ENCODE measurements around the gene NRF1. TPM values are rescaled to one million over a fixed set of nuclear protein-coding genes. Genes with fewer than 3 reads are reported as not detected.
"Not testable (repeated sequence)": the region's sequence is repeated elsewhere in the genome, so short reads cannot be mapped to it uniquely, and the experiment has no call there.

NRF1 gene
- total RNA-seq, 4 donors from 2014 or later = 16.9 to 37.1 (median 27.0) TPM

DNA sequence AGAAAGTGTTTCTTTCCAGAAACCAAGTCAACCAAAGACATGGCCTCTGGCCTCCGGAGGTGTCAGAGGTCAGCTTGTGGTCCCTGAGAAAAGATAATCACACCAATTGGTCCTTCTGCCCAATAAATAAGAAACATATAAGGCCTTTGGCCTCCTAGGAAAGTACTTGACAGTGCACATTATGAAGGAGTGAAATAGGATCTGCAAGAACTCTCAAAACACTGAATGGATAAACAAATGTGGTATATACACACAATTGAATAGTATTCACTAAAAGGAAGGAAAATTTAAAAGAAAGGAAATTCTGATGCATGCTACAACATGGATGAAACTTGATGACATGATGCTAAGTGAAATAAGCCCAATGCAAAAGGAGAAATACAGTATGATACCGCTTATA lies 35.4 kb upstream of the NRF1 start:
- intact Hi-C loops (cut with DNase I) = no loop called here
- no peak overlapping the region for H3K27ac ChIP-seq
- WGBS, 2 donors = 88 to 94% methylated on average over 2 of the region's 2 CpGs
- no peak overlapping the region for H3K4me3 ChIP-seq (replicated peaks in 1 of 3)
- no peak for TF ChIP-seq POLR2A (IDR thresholded peaks at IDR 0.05)
- TF ChIP-seq CTCF (IDR thresholded peaks at IDR 0.05) = no peak
- H3K9me3 ChIP-seq = no peaks in the 10 kb centered on the region
- H3K36me3 ChIP-seq = no peaks in the 10 kb centered on the region
- DNase-seq = no peak
- H3K4me1 ChIP-seq = no peaks in the 10 kb centered on the region
- H3K27me3 ChIP-seq = no peaks in the 10 kb centered on the region

GRCh38 chr7:129578829-129579228 lies 32.7 kb upstream of the NRF1 start:
- WGBS, 2 donors = 94 to 96% methylated on average over 8 to 10 of the region's 12 CpGs

DNA sequence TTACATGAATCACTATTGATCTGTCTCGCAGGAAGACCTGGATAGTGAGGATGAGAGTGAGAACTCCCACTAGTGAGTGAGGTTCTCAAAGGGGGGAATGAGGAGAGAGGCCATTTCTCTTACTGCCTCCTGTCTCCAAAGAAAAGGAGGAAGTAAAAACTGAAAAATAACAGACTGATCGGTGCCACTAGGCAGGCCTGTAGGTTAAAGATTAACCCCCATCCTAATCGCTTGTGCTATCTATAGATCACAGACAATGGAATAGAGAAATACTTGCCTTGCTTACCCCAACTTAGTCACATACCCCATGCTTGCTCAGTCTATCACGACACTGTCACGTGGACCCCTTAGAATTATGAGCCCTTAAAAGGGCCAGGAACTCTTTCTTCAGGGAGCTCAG lies 25.3 kb upstream of the NRF1 start:
- H3K4me3 ChIP-seq (replicated peaks in 1 of 3); H3K36me3 ChIP-seq; H3K4me1 ChIP-seq; DNase-seq; H3K9me3 ChIP-seq; H3K27me3 ChIP-seq; H3K27ac ChIP-seq; intact Hi-C loops (cut with DNase I): not testable (repeated sequence)
- 94 to 97% methylated on average over 5 of the region's 5 CpGs for WGBS, 2 donors

More at GRCh38 chr7:129578829-129579228, 32.7 kb upstream of the NRF1 start:
- Histone ChIP-seq H3K27ac (no peak overlapping the region), H3K36me3 (no peaks in the 10 kb centered on the region), H3K27me3 (no peaks in the 10 kb centered on the region), H3K9me3 (no peaks in the 10 kb centered on the region), H3K4me1 (no peaks in the 10 kb centered on the region), H3K4me3 (replicated peaks in 1 of 3) (no peak overlapping the region)
- TF ChIP-seq POLR2A (IDR thresholded peaks at IDR 0.05) (no peak), CTCF (IDR thresholded peaks at IDR 0.05) (no peak)
- no peak for DNase-seq
- intact Hi-C loops (cut with DNase I) = no loop called here

- no peaks in the 10 kb centered on the region for H3K9me3 ChIP-seq
- H3K4me1 ChIP-seq = no peaks in the 10 kb centered on the region
- no peak for DNase-seq
- H3K27ac ChIP-seq = no peak overlapping the region
- intact Hi-C loops (cut with DNase I) = no loop called here
- TF ChIP-seq CTCF (IDR thresholded peaks at IDR 0.05) = no peak
- TF ChIP-seq POLR2A (IDR thresholded peaks at IDR 0.05) = no peak
- H3K27me3 ChIP-seq = no peaks in the 10 kb centered on the region
- H3K36me3 ChIP-seq = no peaks in the 10 kb centered on the region
- no peak overlapping the region for H3K4me3 ChIP-seq (replicated peaks in 1 of 3)
These were observed 23.3 kb upstream of the NRF1 start for GRCh38 chr7:129588268-129588667.

DNA sequence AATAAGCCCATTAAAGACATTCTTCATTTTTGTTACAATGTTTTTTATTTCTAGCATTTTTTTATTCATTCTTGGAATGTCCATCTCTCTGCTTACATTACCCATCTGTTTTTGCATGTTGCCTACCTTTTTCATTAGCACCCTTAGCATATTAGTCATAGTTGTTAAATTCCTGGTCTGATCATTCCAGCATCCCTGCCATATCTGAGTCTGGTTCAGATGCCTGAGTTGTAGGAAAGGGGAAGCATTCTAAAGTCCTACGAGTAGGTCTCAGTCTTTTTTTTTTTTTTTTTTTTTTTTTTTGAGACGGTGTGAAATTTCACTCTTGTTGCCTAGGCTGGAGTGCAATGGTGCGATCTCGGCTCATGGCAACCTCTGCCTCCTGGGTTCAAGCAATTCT lies 19.7 kb upstream of the NRF1 start:
- WGBS, 2 donors = 92 to 95% methylated on average over 4 of the region's 4 CpGs
- intact Hi-C loops (cut with DNase I) = no loop called here
- no peaks in the 10 kb centered on the region for H3K9me3 ChIP-seq

DNA sequence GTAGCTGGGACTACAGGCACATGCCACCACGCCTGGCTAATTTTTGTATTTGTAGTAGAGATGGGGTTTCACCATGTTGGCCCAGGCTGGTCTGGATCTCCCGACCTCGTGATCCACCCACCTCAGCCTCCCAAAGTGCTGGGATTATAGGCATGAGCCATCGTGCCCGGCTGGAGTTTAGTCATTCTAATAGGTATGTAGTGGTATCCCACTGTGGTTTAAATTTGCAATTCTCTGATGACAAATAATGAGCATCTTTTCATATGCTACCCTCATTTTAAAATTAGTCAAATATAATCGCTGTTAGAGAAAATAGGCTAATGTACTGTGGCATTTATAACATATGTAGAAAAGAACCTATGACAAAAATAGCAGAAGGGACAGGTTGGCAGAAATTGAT lies 15.1 kb upstream of the NRF1 start:
- intact Hi-C loops (cut with DNase I); H3K4me1 ChIP-seq; H3K27me3 ChIP-seq; H3K9me3 ChIP-seq; H3K4me3 ChIP-seq (replicated peaks in 1 of 3); H3K27ac ChIP-seq; DNase-seq; H3K36me3 ChIP-seq: not testable (repeated sequence)
- WGBS, 2 donors = 73 to 81% methylated on average over 6 of the region's 6 CpGs

More for the DNA sequence above, 19.7 kb upstream of the NRF1 start:
- Histone ChIP-seq H3K4me3 (replicated peaks in 1 of 3) (no peak overlapping the region), H3K4me1 (no peaks in the 10 kb centered on the region), H3K36me3 (no peaks in the 10 kb centered on the region), H3K27ac (no peak overlapping the region), H3K27me3 (no peaks in the 10 kb centered on the region)
- TF ChIP-seq POLR2A (IDR thresholded peaks at IDR 0.05) (no peak), CTCF (IDR thresholded peaks at IDR 0.05) (no peak)
- no peak for DNase-seq

Measured in thyroid gland (tissue), 4 donors.